MM.1S (cell line): ENCODE measurements around the gene TGFB1.

ENCODE experiments used
- CTCF ChIP-seq: fragments of 300-600 bp; sonication (generic); IDR thresholded peaks from 2 replicates; pipeline ENCODE4 v1.5.1; 2016; ENCODE audit warnings: antibody characterized with exemption, low read length, mixed read lengths
- EZH2phosphoT487 ChIP-seq: fragments of 300-600 bp; sonication (generic); IDR thresholded peaks from 2 replicates; pipeline ENCODE4 v1.6.1; 2018; ENCODE audit warnings: antibody characterized with exemption, low read length

- no peak for TF ChIP-seq CTCF
- TF ChIP-seq EZH2phosphoT487, result no peak
Observed at GRCh38 chr19:41377977-41378709, 24.4 kb upstream of the TGFB1 start.
